HepG2 (cell line): ENCODE measurements around the gene ITGB5. TPM values are rescaled to one million over a fixed set of nuclear protein-coding genes. Genes with fewer than 3 reads are reported as not detected.

Experiments used
- ATAC-seq: fragments of 200-7000 bp; cut with Tn5 transposase; 3 replicates; pipeline ENCODE4 v1.9.1; 2020; ENCODE audit warnings: mild to moderate bottlenecking, moderate library complexity
- BruUV-seq: library from RNA; stranded (reverse); fragments of 400-500 nt; replicated peaks from 2 replicates; lab custom pipeline; 2021; lab: Mats Ljungman, UMichigan
- CTCF ChIA-PET: fragments of 300-600 bp; formaldehyde crosslinking; extraction: SDS; loops from one replicate; lab custom pipeline; 2021; ENCODE audit warnings: low total read pairs, inconsistent platforms, low intra/inter-chr PET ratio; lab: Yijun Ruan, JAX
- POLR2A ChIA-PET: fragments of 350-600 bp; sonication (Branson Sonifier 250); formaldehyde crosslinking; loops from one replicate; lab custom pipeline; 2020; ENCODE audit warnings: antibody characterized with exemption, inconsistent platforms; lab: Yijun Ruan, JAX
- DNase-seq: peaks from one replicate; pipeline ENCODE4 v3.0.0-alpha.2; 2015; ENCODE audit warnings: low spot score
- FAIRE-seq: peaks from 3 replicates; lab custom pipeline; 2011; peaks lifted over from hg19 to GRCh38; lab: Jason Lieb, UNC
- H2AFZ ChIP-seq: one replicate; pipeline ENCODE4 v1.6.1; 2011; ENCODE audit warnings: low read length, inconsistent platforms
- H3K27ac ChIP-seq: fragments of 300-600 bp; 3 replicates; pipeline ENCODE4 v1.8.0; 2011; ENCODE audit warnings: mixed run types, mild to moderate bottlenecking, mixed read lengths, low read length, inconsistent platforms; ENCODE audit not compliant: insufficient read depth; ENCODE audit errors: extremely low read length
- H3K27me3 ChIP-seq, 2 experiments: fragments of 200-600 bp in 1 of 2; 2 replicates in 1 of 2; 3 replicates in 1 of 2; pipeline versions ENCODE4 v1.6.0 to v1.8.0; 2011; ENCODE audit warnings: low read length in 2 of 2, mild to moderate bottlenecking in 2 of 2, moderate library complexity in 2 of 2, inconsistent platforms in 1 of 2; ENCODE audit not compliant: insufficient read depth in 2 of 2, control insufficient read depth in 1 of 2
- H3K36me3 ChIP-seq, 2 experiments: fragments of 200-600 bp in 1 of 2; replicated peaks in 1 of 2; 2 replicates in 1 of 2; 3 replicates in 1 of 2; pipeline versions ENCODE4 v1.5.1 to v1.8.0; 2011; ENCODE audit warnings: low read length in 2 of 2, inconsistent platforms in 1 of 2; ENCODE audit not compliant: insufficient read depth in 2 of 2, control insufficient read depth in 1 of 2
- H3K4me1 ChIP-seq: 2 replicates; pipeline ENCODE4 v1.5.1; 2012; ENCODE audit warnings: low read length, inconsistent platforms; ENCODE audit not compliant: insufficient read depth
- H3K4me2 ChIP-seq: 2 replicates; pipeline ENCODE4 v1.6.0; 2011; ENCODE audit warnings: low read depth, low read length, inconsistent platforms
- H3K4me3 ChIP-seq, 3 experiments: fragments of 200-600 bp in 1 of 3; sonication (generic), shearing (Covaris generic) in 1 of 3; replicated peaks in 1 of 3; 2 replicates each; pipeline ENCODE4 v1.5.1; 2011 to 2016; ENCODE audit warnings: low read length in 3 of 3, inconsistent platforms in 2 of 3, low read depth in 2 of 3, mild to moderate bottlenecking in 2 of 3, control low read depth in 1 of 3, mixed read lengths in 1 of 3; ENCODE audit not compliant: insufficient read depth in 1 of 3
- H3K79me2 ChIP-seq: one replicate; pipeline ENCODE4 v1.6.1; 2011; ENCODE audit warnings: low read length, inconsistent platforms; ENCODE audit not compliant: insufficient read depth
- H3K9ac ChIP-seq: 2 replicates; pipeline ENCODE4 v1.6.0; 2011; ENCODE audit warnings: mild to moderate bottlenecking, low read depth, low read length, inconsistent platforms; ENCODE audit not compliant: insufficient read depth
- H3K9me3 ChIP-seq: 2 replicates; pipeline ENCODE4 v1.5.1; 2012; ENCODE audit warnings: mild to moderate bottlenecking, low read length
- H4K20me1 ChIP-seq: 2 replicates; pipeline ENCODE4 v1.6.0; 2011; ENCODE audit warnings: inconsistent platforms, mild to moderate bottlenecking, low read length, moderate library complexity; ENCODE audit not compliant: insufficient read depth
- AHR ChIP-seq: IDR thresholded peaks from 2 replicates; pipeline ENCODE4 v1.6.1; 2018; ENCODE audit warnings: missing genetic modification reagents, missing compliant biosample characterization
- ELF4 ChIP-seq: sonication (generic); formaldehyde crosslinking; IDR thresholded peaks from 2 replicates; pipeline ENCODE4 v1.5.0; 2020; ENCODE audit warnings: missing genetic modification reagents, mild to moderate bottlenecking, moderate library complexity, borderline replicate concordance
- GTF2F1 ChIP-seq: fragments of 150-350 bp; IDR thresholded peaks from 2 replicates; pipeline ENCODE4 v1.6.1; 2014; ENCODE audit warnings: low read length
- GTF3A ChIP-seq: sonication (generic); formaldehyde crosslinking; conservative IDR thresholded peaks from 2 replicates; pipeline ENCODE4 v1.4.0; 2020; ENCODE audit warnings: mild to moderate bottlenecking, missing genetic modification reagents
- IRX3 ChIP-seq: sonication (generic); formaldehyde crosslinking; IDR thresholded peaks from 2 replicates; pipeline ENCODE4 v1.8.1; 2023; ENCODE audit warnings: mild to moderate bottlenecking, low read depth, missing genetic modification reagents, borderline replicate concordance
- MEIS2 ChIP-seq: sonication (generic); formaldehyde crosslinking; IDR thresholded peaks from 2 replicates; pipeline ENCODE4 v1.9.0; 2021; ENCODE audit warnings: mild to moderate bottlenecking, missing genetic modification reagents
- XRCC5 ChIP-seq: fragments of 200-400 bp; formaldehyde crosslinking; optimal IDR thresholded peaks from 2 replicates; pipeline ENCODE3; 2017; ENCODE audit warnings: mild to moderate bottlenecking, low read length
- ZBTB7A ChIP-seq: sonication (generic); formaldehyde crosslinking; IDR thresholded peaks from 2 replicates; pipeline ENCODE4 v1.8.0; 2022; ENCODE audit warnings: mild to moderate bottlenecking, missing genetic modification reagents
- ZNF570 ChIP-seq: sonication (generic); formaldehyde crosslinking; IDR thresholded peaks from 2 replicates; pipeline ENCODE4 v1.4.0; 2020; ENCODE audit warnings: mild to moderate bottlenecking, missing genetic modification reagents, borderline replicate concordance
- ZNF652 ChIP-seq: IDR thresholded peaks from 2 replicates; pipeline ENCODE4 v1.6.1; 2016; ENCODE audit warnings: low read depth, borderline replicate concordance
- ZNF850 ChIP-seq: sonication (generic); formaldehyde crosslinking; conservative IDR thresholded peaks from 2 replicates; pipeline ENCODE4 v1.9.0; 2021; ENCODE audit warnings: mild to moderate bottlenecking, missing genetic modification reagents
- ZNF891 ChIP-seq: sonication (generic); formaldehyde crosslinking; IDR thresholded peaks from 2 replicates; pipeline ENCODE4 v1.5.0; 2020; ENCODE audit warnings: mild to moderate bottlenecking, missing genetic modification reagents
- WGBS: methylation state at CpG from one replicate; pipeline ENCODE4 v1.1.6; 2017; ENCODE audit warnings: low lambda C conversion rate; 5-methylcytosine and 5-hydroxymethylcytosine counted together
- in situ Hi-C: cut with HindIII; loops from 2 replicates; pipeline ENCODE4 v1.10.0; 2017; ENCODE audit warnings: low pct_unique_long_range_greater_than_20kb; ENCODE audit not compliant: extremely low pct_ligation_motif_present
- intact Hi-C: fragments of 100-400 bp; cut with micrococcal nuclease; formaldehyde crosslinking; loops from one replicate; pipeline ENCODE4 v1.10.0; 2022; ENCODE audit not compliant: unreplicated experiment
- polyA plus RNA-seq, 8 experiments: library from polyadenylated mRNA; depleted of rRNA in 3 of 8; stranded (reverse) in 7 of 8; unstranded in 1 of 8; fragments of >200 nt; fragmentation: Illumina TruSeq in 4 of 8; extraction: Trizol in 4 of 8; gene quantifications; 2 replicates each; pipeline versions ENCODE4 v1.2.1 to v1.2.3, GENCODE V29; 2011 to 2016; ENCODE audit warnings: low read depth in 4 of 8, missing spikeins in 1 of 8, mixed read lengths in 1 of 8; ENCODE audit not compliant: insufficient read depth in 1 of 8
- total RNA-seq, 5 experiments: library from RNA; depleted of rRNA; stranded (reverse); fragments of >200 nt; fragmentation: Illumina TruSeq; extraction: Trizol; gene quantifications; 2 replicates each; pipeline ENCODE4 v1.2.3, GENCODE V29; 2016; ENCODE audit warnings: low read depth in 1 of 5
- TF ChIP-seq, protein P1 (sequence below): sonication (generic); formaldehyde crosslinking; IDR thresholded peaks from 2 replicates; pipeline ENCODE4 v1.4.0; 2020; ENCODE audit warnings: low read depth, missing genetic modification reagents
- TF ChIP-seq, protein P2 (sequence below): sonication (generic); formaldehyde crosslinking; IDR thresholded peaks from 2 replicates; pipeline ENCODE4 v1.5.0; 2020; ENCODE audit warnings: missing genetic modification reagents, mild to moderate bottlenecking, borderline replicate concordance
- TF ChIP-seq, protein P3 (sequence below): sonication (generic); formaldehyde crosslinking; IDR thresholded peaks from 2 replicates; pipeline ENCODE4 v1.4.0; 2020; ENCODE audit warnings: mild to moderate bottlenecking, missing genetic modification reagents

ITGB5 gene
- total and polyA plus RNA-seq, 2 of the 13 experiments (the other 11 are each of a cell fraction or from before 2014, with no cell fraction given), result 74.1 to 343 TPM

DNA sequence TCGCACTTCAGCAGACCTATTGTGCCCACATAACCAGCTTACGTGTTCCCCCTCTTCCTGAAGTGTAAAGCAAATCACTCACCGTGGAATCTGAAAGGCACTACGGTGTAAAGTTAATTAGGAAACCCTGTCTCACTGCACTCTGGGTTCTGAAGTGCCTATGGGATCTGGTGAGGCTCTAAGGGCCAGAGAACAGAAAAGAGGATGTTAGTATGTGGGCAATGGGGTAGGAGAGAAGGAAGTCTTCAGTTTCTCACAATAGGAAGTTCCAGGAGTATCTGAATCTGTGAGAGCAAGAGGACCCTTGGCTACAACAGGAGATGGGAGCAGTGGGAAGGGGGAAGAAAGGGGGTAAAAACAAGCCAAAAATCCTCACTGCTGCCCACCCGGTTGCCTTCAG lies 71.4 kb downstream of the ITGB5 start (continued):
- TF ChIP-seq, protein P1, sequence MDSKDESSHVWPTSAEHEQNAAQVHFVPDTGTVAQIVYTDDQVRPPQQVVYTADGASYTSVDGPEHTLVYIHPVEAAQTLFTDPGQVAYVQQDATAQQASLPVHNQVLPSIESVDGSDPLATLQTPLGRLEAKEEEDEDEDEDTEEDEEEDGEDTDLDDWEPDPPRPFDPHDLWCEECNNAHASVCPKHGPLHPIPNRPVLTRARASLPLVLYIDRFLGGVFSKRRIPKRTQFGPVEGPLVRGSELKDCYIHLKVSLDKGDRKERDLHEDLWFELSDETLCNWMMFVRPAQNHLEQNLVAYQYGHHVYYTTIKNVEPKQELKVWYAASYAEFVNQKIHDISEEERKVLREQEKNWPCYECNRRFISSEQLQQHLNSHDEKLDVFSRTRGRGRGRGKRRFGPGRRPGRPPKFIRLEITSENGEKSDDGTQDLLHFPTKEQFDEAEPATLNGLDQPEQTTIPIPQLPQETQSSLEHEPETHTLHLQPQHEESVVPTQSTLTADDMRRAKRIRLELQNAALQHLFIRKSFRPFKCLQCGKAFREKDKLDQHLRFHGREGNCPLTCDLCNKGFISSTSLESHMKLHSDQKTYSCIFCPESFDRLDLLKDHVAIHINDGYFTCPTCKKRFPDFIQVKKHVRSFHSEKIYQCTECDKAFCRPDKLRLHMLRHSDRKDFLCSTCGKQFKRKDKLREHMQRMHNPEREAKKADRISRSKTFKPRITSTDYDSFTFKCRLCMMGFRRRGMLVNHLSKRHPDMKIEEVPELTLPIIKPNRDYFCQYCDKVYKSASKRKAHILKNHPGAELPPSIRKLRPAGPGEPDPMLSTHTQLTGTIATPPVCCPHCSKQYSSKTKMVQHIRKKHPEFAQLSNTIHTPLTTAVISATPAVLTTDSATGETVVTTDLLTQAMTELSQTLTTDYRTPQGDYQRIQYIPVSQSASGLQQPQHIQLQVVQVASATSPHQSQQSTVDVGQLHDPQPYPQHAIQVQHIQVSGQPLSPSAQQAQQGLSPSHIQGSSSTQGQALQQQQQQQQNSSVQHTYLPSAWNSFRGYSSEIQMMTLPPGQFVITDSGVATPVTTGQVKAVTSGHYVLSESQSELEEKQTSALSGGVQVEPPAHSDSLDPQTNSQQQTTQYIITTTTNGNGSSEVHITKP (CRISPR knock-in tag), result no peak
- no peak for TF ChIP-seq ELF4 (CRISPR knock-in tag)
- TF ChIP-seq GTF3A (CRISPR knock-in tag), result no peak
- TF ChIP-seq ZNF652 (CRISPR knock-in tag), result no peak
- no peak for TF ChIP-seq ZNF850 (CRISPR knock-in tag)
- TF ChIP-seq, all 625 proteins: peak for 0

DNA sequence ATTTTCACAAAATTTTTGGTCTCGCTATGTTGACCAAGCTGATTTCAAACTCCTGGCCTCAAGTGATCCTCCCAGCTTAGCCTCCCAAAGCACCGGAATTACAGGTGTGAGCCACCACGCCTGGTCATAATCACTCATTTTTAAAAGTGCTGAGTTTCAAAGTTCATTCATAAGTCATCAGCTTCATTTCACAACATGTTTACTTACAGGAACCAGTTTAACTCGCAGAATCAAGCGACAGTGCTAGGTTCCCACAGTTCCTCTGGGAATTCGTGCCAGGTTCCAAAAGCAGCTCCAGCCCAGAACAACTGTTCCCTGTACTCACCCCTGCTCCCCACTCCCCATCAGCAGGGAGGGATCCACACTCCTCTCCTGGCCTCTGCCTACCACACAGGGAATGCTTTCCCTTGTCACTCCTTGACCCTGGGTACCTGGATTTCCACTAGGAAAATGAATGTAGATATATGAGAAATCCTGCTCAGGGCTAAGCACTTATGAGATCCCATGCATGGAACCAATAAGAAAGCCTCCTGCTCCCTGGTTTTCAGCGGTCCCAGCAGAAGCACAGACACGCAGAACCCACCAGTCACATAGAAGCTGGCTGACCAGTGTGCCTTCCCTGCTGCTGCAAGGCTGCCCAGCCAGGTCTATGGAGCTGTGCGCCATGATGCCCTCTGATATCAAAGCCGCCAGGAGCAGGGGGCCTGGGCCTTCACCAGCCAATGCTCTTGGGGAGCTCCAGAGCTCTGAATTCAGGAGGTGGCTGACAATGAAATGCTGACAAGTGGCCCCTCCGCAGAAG lies 72.3 kb downstream of the ITGB5 start:
- ATAC-seq (peak; percentile 60), FAIRE-seq (peak; percentile 60), DNase-seq (peak; percentile 71)
- Histone ChIP-seq H3K9ac (peak overlapping the region; percentile 32; the same call in 1 of the 2 replicates), H3K9me3 (no peaks in the 10 kb centered on the region), H3K27me3 (no peaks in the 10 kb centered on the region), H3K4me2 (peak overlapping the region; percentile 21), H4K20me1 (no peaks in the 10 kb centered on the region), H3K27ac (peak overlapping the region; percentile 72), H3K4me1 (peaks cover 83% of the 10 kb centered on the region), H3K4me3 (no peak overlapping the region), H3K79me2 (no peaks in the 10 kb centered on the region), H3K36me3 (peaks cover 23 to 60% of the 10 kb centered on the region in 2 experiments), H2AFZ (no peak overlapping the region)
- no TSS peak for BruUV-seq
- 65% methylated on average over 9 of the region's 11 CpGs for WGBS
- in situ Hi-C loops, result no loop called here
- POLR2A ChIA-PET, result interaction anchor here (0.7 to 2.0 kb wide), 10 partner anchors 15 to 248 kb away, joined by 3 to 14 read pairs (median 6); partner anchors contain the start of gene ITGB5
- CTCF ChIA-PET, result no interaction called here
- intact Hi-C loops, result no loop called here
- TF ChIP-seq ZBTB7A (CRISPR knock-in tag), result no peak
- peak; percentile 17 for TF ChIP-seq XRCC5
- TF ChIP-seq, protein P2, sequence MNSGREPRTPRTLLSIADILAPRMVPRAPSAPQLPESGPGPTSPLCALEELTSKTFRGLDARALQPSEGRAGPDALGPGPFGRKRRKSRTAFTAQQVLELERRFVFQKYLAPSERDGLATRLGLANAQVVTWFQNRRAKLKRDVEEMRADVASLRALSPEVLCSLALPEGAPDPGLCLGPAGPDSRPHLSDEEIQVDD (CRISPR knock-in tag), result no peak
- TF ChIP-seq ZNF570 (CRISPR knock-in tag), result no peak
- TF ChIP-seq, protein P3, sequence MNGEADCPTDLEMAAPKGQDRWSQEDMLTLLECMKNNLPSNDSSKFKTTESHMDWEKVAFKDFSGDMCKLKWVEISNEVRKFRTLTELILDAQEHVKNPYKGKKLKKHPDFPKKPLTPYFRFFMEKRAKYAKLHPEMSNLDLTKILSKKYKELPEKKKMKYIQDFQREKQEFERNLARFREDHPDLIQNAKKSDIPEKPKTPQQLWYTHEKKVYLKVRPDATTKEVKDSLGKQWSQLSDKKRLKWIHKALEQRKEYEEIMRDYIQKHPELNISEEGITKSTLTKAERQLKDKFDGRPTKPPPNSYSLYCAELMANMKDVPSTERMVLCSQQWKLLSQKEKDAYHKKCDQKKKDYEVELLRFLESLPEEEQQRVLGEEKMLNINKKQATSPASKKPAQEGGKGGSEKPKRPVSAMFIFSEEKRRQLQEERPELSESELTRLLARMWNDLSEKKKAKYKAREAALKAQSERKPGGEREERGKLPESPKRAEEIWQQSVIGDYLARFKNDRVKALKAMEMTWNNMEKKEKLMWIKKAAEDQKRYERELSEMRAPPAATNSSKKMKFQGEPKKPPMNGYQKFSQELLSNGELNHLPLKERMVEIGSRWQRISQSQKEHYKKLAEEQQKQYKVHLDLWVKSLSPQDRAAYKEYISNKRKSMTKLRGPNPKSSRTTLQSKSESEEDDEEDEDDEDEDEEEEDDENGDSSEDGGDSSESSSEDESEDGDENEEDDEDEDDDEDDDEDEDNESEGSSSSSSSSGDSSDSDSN (CRISPR knock-in tag), result peak; percentile 26; the same call in 1 of the 2 replicates
- TF ChIP-seq ZNF891 (CRISPR knock-in tag), result no peak
- TF ChIP-seq AHR (CRISPR knock-in tag), result no peak
- TF ChIP-seq GTF2F1, result no peak
- TF ChIP-seq IRX3 (CRISPR knock-in tag), result no peak
- TF ChIP-seq MEIS2, result peak; percentile 8; the same call in 1 of the 2 replicates
